Activated CD4-positive, alpha-beta T cell treated with anti-CD3 and anti-CD28 coated beads, Interleukin-2, amount 10 ng/mL, durations not matched to agents 24 days and 14 days (primary cell): ENCODE measurements around the gene ZNF287. TPM values are rescaled to one million over a fixed set of nuclear protein-coding genes. Genes with fewer than 3 reads are reported as not detected.

ENCODE experiments used
- DNase-seq: peaks from one replicate; pipeline ENCODE4 v3.0.0; 2022
- H3K27ac Mint-ChIP-seq: one replicate; pipeline ENCODE4 v1.8.0; 2022; ENCODE audit warnings: mild to moderate bottlenecking, mixed read lengths
- H3K27me3 Mint-ChIP-seq: one replicate; pipeline ENCODE4 v1.8.0; 2022; ENCODE audit warnings: mixed read lengths
- H3K36me3 Mint-ChIP-seq: one replicate; pipeline ENCODE4 v1.8.0; 2022; ENCODE audit warnings: low read depth, mild to moderate bottlenecking, mixed read lengths
- H3K4me1 Mint-ChIP-seq: one replicate; pipeline ENCODE4 v1.8.0; 2021; ENCODE audit warnings: mixed read lengths
- H3K4me3 Mint-ChIP-seq: one replicate; pipeline ENCODE4 v1.8.0; 2022; ENCODE audit warnings: mild to moderate bottlenecking, moderate library complexity, mixed read lengths
- H3K9me3 Mint-ChIP-seq: one replicate; pipeline ENCODE4 v1.8.0; 2021; ENCODE audit warnings: mixed read lengths
- intact Hi-C: fragments of 100-400 bp; cut with micrococcal nuclease; formaldehyde crosslinking; loops from one replicate; pipeline ENCODE4 v1.15.1; 2023
- total RNA-seq: library from RNA; stranded (reverse); gene quantifications from 2 replicates; pipeline ENCODE4 v1.2.3, GENCODE V29; 2022

ZNF287 gene
- total RNA-seq, 1 donor from 2014 or later: 6.3 TPM

GRCh38 chr17:16506188-16506587 lies 62.8 kb downstream of the ZNF287 start:
- Mint-ChIP-seq H3K36me3 (no peaks in the 10 kb centered on the region), H3K27me3 (peaks cover 8% of the 10 kb centered on the region), H3K27ac (no peak overlapping the region), H3K4me3 (no peak overlapping the region), H3K9me3 (no peaks in the 10 kb centered on the region), H3K4me1 (no peaks in the 10 kb centered on the region)
- DNase-seq: no peak
- intact Hi-C loops: no loop called here

- Mint-ChIP-seq H3K27me3 (peaks cover 11% of the 10 kb centered on the region), H3K4me3 (no peak overlapping the region)
These were observed 64.0 kb downstream of the ZNF287 start for GRCh38 chr17:16504984-16505383.

More at GRCh38 chr17:16504984-16505383, 64.0 kb downstream of the ZNF287 start:
- intact Hi-C loops: no loop called here
- DNase-seq: no peak
- no peak overlapping the region for H3K27ac Mint-ChIP-seq
- H3K9me3 Mint-ChIP-seq: no peaks in the 10 kb centered on the region
- H3K4me1 Mint-ChIP-seq: no peaks in the 10 kb centered on the region
- no peaks in the 10 kb centered on the region for H3K36me3 Mint-ChIP-seq

Other genes starting within 250 kb of the ZNF287 start
- gene CENPV, start 215.7 kb downstream of the ZNF287 start, total RNA-seq: 52.8 and 53.0 TPM in 2 replicates
- gene UBB, start 188.1 kb downstream of the ZNF287 start, total RNA-seq: 1,973 and 2,004 TPM in 2 replicates
- 29.6 and 38.7 TPM in 2 replicates for gene TRPV2, start 153.6 kb downstream of the ZNF287 start, total RNA-seq
- gene LRRC75A, start 77.0 kb downstream of the ZNF287 start, total RNA-seq: 1.3 and 1.5 TPM in 2 replicates
- gene ZNF624, start 84.6 kb upstream of the ZNF287 start, total RNA-seq: 2.9 and 3.4 TPM in 2 replicates
- gene CCDC144A, start 121.0 kb upstream of the ZNF287 start, total RNA-seq: 2.4 and 2.9 TPM in 2 replicates